ENCODE measurements around the gene EZH2.

- TF ChIP-seq CTCF (IDR thresholded peaks at IDR 0.05), result no peak
- no peak for TF ChIP-seq POLR2A (IDR thresholded peaks at IDR 0.05)
These were observed 72.2 kb downstream of the EZH2 start for GRCh38 chr7:148811892-148812291.

Measured in heart left ventricle (tissue), 13 donors.